CD4-positive, alpha-beta T cell treated with Interferon gamma for 1 hour (primary cell): Measurements from ENCODE around the gene UBN1.

Experiments used
- DNase-seq: peaks from one replicate; pipeline ENCODE4 v3.0.0-alpha.2; 2020

Gene UBN1, protein sequence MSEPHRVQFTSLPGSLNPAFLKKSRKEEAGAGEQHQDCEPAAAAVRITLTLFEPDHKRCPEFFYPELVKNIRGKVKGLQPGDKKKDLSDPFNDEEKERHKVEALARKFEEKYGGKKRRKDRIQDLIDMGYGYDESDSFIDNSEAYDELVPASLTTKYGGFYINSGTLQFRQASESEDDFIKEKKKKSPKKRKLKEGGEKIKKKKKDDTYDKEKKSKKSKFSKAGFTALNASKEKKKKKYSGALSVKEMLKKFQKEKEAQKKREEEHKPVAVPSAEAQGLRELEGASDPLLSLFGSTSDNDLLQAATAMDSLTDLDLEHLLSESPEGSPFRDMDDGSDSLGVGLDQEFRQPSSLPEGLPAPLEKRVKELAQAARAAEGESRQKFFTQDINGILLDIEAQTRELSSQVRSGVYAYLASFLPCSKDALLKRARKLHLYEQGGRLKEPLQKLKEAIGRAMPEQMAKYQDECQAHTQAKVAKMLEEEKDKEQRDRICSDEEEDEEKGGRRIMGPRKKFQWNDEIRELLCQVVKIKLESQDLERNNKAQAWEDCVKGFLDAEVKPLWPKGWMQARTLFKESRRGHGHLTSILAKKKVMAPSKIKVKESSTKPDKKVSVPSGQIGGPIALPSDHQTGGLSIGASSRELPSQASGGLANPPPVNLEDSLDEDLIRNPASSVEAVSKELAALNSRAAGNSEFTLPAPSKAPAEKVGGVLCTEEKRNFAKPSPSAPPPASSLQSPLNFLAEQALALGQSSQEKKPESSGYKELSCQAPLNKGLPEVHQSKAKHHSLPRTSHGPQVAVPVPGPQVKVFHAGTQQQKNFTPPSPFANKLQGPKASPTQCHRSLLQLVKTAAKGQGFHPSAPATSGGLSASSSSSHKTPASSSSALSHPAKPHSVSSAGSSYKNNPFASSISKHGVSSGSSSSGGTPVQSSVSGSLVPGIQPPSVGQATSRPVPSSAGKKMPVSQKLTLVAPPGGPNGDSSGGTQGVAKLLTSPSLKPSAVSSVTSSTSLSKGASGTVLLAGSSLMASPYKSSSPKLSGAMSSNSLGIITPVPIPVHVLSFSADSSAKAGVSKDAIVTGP (N-terminal part only)

DNA sequence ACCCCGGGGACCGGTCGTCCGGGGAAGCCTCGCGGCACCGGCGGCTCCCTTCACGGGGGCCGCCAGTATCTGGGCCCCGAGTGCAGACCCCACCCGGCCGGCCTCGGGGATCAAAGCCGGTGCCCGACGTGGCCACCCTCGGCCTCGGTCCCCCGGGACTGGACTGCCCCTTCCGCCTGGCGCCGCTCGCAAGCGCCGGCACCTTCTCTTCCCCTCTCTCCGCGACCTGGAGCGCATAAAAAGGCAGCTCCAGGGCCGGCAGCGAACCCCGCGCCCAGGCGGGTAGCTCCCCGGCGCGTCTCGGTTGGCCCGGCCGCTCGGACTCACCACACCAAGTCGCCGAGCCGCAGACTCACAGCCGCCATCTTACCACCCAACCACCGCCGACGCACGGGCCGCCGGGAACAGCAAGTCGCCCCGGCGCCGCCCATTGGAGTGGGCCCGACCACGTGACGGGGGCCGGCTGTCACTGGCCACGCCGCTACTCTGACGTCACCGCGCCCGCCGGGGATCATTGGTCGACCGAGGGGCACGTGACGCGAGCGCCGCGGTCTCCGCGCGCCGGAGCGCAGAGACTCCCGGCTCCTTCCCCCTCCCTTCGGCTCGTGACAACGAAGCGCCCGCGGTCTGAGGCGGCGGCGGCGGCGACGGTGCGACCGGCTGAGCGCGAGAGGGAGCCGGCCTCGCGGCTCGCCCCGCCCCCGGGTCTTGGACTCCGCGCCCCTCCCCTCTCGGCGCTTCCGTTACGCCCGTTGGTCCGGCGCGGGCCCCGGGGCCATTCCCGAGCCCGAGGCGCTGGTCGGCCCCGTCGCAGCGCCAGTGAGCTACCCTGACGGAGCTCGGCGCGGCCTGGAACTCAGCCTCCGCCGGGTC lies at the start of gene UBN1, which contains the start of gene GLYR1:
UBN1 (plus strand) TSS at position 581 of the 873 bp plus-strand sequence. CDS start 5,437 bp downstream, outside the sequence.
GLYR1 (minus strand) TSS at position 388 of the 873 bp plus-strand sequence; CDS start at position 365, 23 bp downstream.
- peak; percentile 98 for DNase-seq

DNA sequence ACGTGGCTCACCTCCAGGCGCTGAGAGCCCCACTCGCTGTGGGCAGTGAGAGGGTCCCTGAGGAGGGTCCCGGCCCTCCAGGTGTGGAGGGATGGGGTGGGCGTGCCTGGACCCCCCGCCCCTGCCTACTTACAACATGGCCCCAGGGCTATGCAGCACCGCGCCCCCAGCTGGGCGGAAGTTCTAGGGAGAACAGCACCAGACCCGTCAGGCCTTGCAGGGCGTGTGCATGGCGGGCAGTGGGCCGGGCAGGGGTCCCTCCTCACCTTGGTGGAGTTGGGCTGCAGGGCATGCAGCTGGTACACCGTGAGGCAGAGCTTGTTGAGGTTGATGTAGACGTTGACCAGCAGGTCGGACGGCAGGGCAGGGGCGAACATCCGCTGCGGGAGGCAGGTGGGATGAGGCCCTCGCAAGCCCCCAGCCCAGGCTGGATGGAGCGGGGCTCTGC lies 49.5 kb upstream of the UBN1 start:
- DNase-seq, result no peak

- DNase-seq, result no peak
Observed at GRCh38 chr16:4798456-4798855, 48.8 kb upstream of the UBN1 start.

- DNase-seq, result no peak
Observed at GRCh38 chr16:4799171-4799855, 48.0 kb upstream of the UBN1 start.

DNA sequence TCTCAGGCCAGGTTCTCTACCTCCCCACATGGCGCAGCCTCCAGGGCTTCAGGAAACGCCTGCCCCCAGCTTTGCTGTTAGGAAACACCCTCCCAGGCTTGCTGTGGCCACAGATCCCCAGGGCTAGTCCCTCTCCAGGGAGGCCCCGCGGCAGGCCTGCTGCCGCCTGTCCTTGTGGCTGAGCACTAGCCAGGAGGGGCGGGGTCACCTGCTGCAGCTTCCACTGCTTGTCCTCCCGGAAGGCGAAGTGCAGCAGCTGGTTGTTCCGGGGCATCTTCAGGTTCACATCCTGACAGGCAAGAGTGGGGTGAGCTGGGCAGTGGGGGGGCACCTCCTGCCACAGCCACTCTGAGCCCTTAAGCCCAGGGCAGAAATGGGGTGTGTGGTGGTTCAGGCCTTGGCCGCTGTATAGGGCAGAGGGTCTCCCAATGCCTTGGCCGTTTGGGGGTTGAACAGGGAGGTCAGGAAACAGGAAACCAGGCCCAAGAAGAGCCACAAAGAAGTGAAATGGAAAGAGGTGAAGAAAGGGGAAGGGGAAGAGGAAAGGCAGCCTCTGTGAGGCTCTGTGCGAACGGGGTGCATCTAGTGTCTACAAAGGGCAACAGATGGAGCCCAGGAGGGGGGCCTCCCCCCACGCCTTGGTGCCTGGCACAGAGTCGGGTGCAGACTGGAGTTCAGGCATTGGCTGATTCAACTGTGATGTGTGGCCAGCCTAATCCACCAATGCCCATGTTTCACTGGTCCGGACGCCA lies 46.8 kb upstream of the UBN1 start:
- no peak for DNase-seq

DNA sequence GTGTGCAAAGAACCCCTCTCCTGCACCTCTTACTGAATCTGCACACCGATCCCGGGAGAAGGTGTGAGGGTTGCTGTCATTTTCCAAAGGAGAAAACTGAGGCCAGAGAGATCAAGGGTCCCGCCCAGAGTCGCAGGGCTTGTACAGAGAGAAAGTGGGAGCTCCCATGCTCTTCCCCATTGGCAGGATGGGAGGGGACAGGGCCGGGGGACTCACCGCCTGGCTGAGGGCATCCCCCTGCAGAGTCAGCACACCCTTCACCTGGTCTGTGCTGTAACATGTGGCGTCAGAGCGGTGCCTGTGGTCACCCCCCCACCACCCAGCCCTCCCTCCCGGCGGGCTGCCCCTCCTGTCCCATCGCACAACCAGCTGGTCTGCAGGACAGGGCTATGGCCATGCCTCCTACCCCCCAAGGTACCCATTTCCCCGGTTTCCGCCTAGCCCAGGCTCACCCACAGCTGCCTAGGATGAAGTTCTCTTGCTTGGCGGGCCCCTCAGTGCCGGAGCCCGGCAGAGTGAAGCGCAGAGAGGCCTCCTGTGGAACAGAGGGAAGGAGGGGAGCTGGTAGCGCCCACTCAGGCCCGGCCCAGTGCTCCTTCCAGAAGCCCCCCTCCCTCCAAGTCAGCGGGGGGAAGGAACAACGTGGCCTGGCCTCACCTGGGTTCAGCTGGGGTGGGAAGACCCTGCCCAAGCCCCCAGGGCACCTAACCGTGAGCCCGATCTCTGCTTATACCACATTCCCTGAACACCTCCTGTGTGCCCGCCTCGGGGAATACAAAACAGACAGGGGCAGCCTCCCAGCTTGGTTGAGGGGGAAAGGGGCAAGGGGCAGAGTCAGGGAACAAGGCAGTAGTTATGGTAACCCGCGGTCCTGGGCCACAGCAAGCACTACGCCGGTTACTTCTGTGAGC lies 46.0 kb upstream of the UBN1 start:
- DNase-seq, result no peak

DNA sequence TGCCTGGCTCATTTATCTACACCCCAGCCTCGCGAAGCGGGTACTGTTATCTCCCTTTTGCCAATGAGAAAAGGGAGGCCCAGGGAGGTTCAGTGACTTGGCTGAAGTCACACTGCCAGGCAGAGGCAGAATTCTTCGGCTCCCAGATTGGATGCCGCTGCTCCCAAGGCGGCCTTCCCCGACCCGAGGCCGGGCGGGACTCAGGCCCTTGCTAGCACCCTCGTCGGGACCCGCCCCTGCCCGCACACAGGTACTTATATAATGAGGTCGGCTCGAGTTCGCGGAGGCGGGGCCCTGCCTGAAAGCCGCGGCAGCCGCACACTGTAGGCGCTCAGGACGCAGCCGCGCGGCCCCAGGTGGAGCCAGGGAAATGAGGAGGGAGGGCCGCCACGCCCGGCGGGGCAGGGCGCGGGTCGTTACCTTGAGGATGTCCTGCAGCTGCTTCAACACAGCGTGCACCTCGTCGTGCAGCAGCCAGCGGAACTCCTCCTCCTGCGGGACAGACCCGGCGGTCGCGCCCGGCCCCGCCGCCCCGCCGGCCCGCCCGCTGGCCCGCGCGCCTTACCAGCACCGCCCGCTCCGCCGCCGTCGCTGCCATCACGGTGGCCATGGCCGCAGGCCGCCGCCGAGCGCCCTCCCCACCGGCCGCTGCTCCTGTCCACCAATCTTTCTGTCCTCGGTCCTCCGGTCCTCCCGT lies 45.2 kb upstream of the UBN1 start, which contains the start of gene ROGDI:
ROGDI (minus strand) TSS at position 672 of the 697 bp plus-strand sequence; CDS start at position 610, 62 bp downstream.
- peak; percentile 89 for DNase-seq

DNA sequence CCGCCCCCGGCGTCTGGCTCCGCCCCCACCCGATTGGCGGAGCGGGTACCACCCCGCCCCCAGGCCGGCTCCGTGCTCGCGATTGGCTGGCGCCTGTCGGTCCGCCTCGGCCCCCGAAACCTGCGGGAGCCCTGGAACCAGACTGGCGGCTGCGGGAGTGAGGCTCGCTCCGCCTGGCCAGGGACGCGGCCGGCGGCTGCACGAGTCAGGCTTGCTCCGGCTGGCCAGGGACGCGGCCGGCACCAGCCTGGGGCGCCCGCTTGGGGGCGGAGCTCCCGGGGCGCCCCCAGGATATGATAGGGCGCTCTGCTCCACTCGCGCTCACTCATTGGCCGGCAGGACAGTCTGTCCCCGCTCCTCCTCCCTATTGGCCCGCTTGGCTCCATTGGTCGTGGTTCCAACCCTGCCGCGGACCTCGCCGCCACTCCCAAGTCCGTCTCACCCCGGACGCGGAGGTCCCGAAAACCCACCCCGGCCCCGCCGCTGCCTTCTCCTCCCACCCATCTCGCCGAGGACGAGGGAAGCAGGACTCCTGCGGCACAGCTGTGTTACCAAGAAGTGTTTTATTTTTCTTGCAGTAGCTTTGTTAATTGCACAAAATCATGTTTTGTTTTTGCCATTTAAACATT lies 44.5 kb upstream of the UBN1 start:
- DNase-seq, result peak; percentile 86

DNA sequence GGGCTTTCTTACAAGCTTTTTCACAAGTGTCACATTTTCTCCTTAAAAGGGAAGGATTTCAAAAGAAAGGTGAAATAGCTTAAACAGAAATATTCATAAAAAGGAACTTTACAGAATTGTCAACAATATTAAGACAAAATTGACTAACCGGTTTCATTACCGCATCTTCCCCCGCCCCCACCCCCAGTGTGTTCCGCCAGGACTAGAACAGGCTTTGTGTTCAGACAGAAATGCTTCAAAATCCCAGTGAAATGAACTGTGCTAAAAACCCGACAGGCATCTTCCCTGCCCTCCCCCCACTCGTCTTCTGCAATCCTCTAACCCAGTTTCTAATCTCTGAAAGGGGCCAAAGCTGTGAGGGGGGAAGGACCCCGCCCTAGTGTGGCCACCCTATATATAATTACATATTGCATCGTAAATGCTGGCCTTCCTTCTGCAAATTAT lies 43.9 kb upstream of the UBN1 start:
- DNase-seq, result no peak

GRCh38 chr16:4803898-4804762 lies 43.2 kb upstream of the UBN1 start:
- no peak for DNase-seq

DNA sequence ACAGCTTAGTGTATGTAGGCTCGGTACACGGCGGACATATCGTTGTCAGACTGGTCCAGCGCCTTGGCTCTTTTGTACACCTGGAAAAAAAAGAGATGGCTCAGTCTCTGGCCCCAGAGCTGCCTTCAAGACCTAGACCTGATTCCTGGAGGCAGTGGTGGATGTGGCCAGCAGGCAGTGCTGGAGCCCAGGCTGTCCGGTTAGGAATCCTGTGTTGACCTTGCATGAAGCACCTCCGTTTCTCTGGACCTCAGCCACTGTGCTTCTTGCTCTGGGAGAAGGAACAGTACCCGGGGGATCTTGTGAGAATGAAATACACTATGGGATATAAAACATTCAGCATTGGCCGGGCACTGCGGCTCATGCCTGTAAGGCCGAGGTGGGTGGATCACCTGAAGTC lies 42.0 kb upstream of the UBN1 start:
- no peak for DNase-seq

- DNase-seq, result no peak
Observed at GRCh38 chr16:4806280-4806679, 41.0 kb upstream of the UBN1 start.

- DNase-seq, result no peak
Observed at GRCh38 chr16:4811242-4811641, 36.0 kb upstream of the UBN1 start.

DNA sequence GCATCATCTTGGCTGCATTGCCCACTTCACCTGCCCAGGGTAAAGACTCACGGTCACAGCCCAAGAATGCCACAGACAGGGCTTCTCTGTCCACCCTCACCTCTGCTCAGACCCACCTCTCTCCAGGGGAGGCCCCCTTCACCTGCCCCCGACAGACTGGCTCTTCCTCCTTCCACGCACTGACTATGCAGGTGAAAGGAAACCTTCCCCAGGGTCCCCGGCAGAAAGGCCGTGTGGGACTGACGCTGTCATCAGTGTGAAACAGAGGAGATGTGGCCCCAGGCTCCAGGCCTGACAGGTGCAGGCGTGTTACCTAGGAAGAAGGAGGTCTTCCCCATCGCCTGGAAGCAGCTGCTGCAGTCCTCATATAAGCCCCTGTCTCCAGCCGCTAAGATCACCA lies 35.5 kb upstream of the UBN1 start:
- DNase-seq, result no peak

DNA sequence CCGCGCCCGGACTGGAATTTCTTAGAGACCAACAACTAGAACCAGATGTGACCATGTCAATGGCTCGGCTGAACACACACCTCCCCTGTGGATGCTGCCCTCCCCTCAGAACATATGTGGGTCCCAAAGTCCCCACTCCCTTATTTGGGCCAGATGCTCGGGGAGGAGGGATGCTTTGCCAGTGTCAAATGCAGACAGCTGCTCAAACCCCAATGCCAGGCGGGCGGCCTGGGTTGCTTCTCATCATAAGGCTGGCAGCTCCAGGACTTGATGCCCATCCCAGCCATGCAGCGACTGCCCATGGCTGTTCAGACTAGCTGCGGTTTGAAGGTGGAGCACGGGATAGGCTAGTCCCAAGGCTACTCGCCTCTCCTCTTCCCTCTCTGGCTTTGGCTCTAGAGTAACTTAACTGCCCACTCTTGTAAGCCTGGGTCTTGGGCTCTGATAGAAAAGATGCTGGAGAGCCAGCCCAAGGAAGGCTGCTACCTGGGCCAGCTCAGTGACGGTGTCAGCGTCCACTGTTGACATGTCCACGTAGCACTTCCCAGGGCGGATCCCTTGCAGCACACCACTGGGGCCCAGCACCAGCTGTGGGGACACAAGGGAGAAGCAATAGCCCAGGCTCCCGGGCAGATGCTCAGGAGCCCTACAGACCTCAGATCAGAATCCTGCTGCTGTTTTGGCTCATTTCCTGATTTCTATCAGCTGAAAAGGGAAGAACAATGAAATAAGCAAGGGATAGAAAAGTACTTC lies 33.9 kb upstream of the UBN1 start:
- no peak for DNase-seq

DNA sequence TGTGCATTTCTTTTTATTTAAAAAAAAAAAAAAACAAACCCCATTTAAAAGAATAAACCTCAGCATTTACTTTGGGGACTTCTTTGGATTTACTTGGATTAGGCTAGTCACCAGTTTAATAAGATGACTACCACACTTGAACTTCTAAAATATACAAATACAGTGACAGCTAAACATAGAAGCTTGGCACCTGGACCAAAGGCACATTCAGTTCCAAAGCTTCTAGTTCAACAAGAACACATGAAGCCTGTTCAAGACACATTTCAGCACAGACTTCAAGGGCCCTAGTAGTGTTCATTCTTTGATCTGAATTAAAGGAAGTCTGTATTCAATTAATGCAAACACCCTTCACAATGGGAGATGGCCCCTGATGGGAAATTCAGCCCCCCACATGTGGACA lies 33.2 kb upstream of the UBN1 start:
- no peak for DNase-seq
